ENCODE data around the gene MUC22. TPM values are rescaled to one million over a fixed set of nuclear protein-coding genes. Genes with fewer than 3 reads are reported as not detected.
"Not testable (repeated sequence)": the region's sequence is repeated elsewhere in the genome, so short reads cannot be mapped to it uniquely, and the experiment has no call there.

Gene MUC22
- polyA plus RNA-seq, 1 experiment, result not detected

GRCh38 chr6:31048099-31048498, 37.8 kb downstream of the MUC22 start:
- DNase-seq (ENCODE audit: low read depth), result no peak
- Histone ChIP-seq H3K4me3 (ENCODE audit: low read depth, low read length) (no peak overlapping the region), H3K27me3 (ENCODE audit: control insufficient read depth, insufficient read depth, low read length) (peaks cover 3% of the 10 kb centered on the region), H3K36me3 (ENCODE audit: control insufficient read depth, insufficient read depth, low read length) (no peaks in the 10 kb centered on the region)
- TF ChIP-seq CTCF (IDR thresholded peaks at IDR 0.05; ENCODE audit: insufficient read depth, low read depth, low read length), result no peak
- ChIA-PET POLR2A (no interaction called here), CTCF (interaction anchor here (0.6 to 4.0 kb wide), 8 partner anchors 9 to 108 kb away, joined by 3 to 15 read pairs (median 4); partner anchors contain the start of gene MUCL3)

GRCh38 chr6:31049518-31049917, 39.2 kb downstream of the MUC22 start:
- ChIA-PET CTCF (interaction anchor here (1.2 to 4.0 kb wide), 4 partner anchors 11 to 131 kb away, joined by 3 to 15 read pairs (median 10); no protein-coding TSS in a partner anchor), POLR2A (no interaction called here)
- Histone ChIP-seq H3K27me3 (ENCODE audit: control insufficient read depth, insufficient read depth, low read length) (peaks cover 3% of the 10 kb centered on the region), H3K36me3 (ENCODE audit: control insufficient read depth, insufficient read depth, low read length) (no peaks in the 10 kb centered on the region), H3K4me3 (ENCODE audit: low read depth, low read length) (no peak overlapping the region)
- no peak for DNase-seq (ENCODE audit: low read depth)
- TF ChIP-seq CTCF (IDR thresholded peaks at IDR 0.05; ENCODE audit: insufficient read depth, low read depth, low read length), result no peak

GRCh38 chr6:31053187-31053586, 42.9 kb downstream of the MUC22 start:
- CTCF ChIA-PET, result interaction anchor here (0.8 to 2.5 kb wide), 4 partner anchors 10 to 35 kb away, joined by 3 to 12 read pairs (median 4); no protein-coding TSS in a partner anchor
- POLR2A ChIA-PET, result not testable (repeated sequence)

GRCh38 chr6:31053873-31054272, 43.6 kb downstream of the MUC22 start:
- CTCF ChIA-PET, result interaction anchor here (1.1 to 1.4 kb wide), 2 partner anchors 15 to 34 kb away, joined by 3 to 4 read pairs; no protein-coding TSS in a partner anchor
- peaks cover 3% of the 10 kb centered on the region; the same call in 1 of the 2 replicates for H3K27me3 ChIP-seq (ENCODE audit: control insufficient read depth, insufficient read depth, low read length)
- H3K36me3 ChIP-seq (ENCODE audit: control insufficient read depth, insufficient read depth, low read length), result no peaks in the 10 kb centered on the region
- no peak for DNase-seq (ENCODE audit: low read depth)
- POLR2A ChIA-PET, result no interaction called here
- H3K4me3 ChIP-seq (ENCODE audit: low read depth, low read length), result no peak overlapping the region
- no peak for TF ChIP-seq CTCF (IDR thresholded peaks at IDR 0.05; ENCODE audit: insufficient read depth, low read depth, low read length)

More at GRCh38 chr6:31053187-31053586, 42.9 kb downstream of the MUC22 start:
- H3K36me3 ChIP-seq (ENCODE audit: control insufficient read depth, insufficient read depth, low read length); H3K27me3 ChIP-seq (ENCODE audit: control insufficient read depth, insufficient read depth, low read length); DNase-seq (ENCODE audit: low read depth); H3K4me3 ChIP-seq (ENCODE audit: low read depth, low read length): not testable (repeated sequence)

GRCh38 chr6:31055441-31055840, 45.2 kb downstream of the MUC22 start:
- TF ChIP-seq CTCF (IDR thresholded peaks at IDR 0.05; ENCODE audit: insufficient read depth, low read depth, low read length), result no peak
- Histone ChIP-seq H3K4me3 (ENCODE audit: low read depth, low read length) (no peak overlapping the region), H3K36me3 (ENCODE audit: control insufficient read depth, insufficient read depth, low read length) (no peaks in the 10 kb centered on the region), H3K27me3 (ENCODE audit: control insufficient read depth, insufficient read depth, low read length) (peaks cover 3% of the 10 kb centered on the region; the same call in 1 of the 2 replicates)
- ChIA-PET POLR2A (no interaction called here), CTCF (no interaction called here)
- DNase-seq (ENCODE audit: low read depth), result no peak

Data from BJ (cell line).